Peyer's patch (tissue), 4 donors: ENCODE results near the gene MAPKAPK3. TPM values are rescaled to one million over a fixed set of nuclear protein-coding genes. Genes with fewer than 3 reads are reported as not detected.
A peak's percentile ranks its signal among the peaks of the same experiment; 100 is the strongest.

ENCODE experiments used
- DNase-seq, 3 donors: peaks; one replicate each; pipeline ENCODE4 v3.0.0-alpha.2; 2017 to 2019
- H3K27ac ChIP-seq, 4 donors: fragments of 200-600 bp; sonication (generic); one replicate each; pipeline ENCODE4 v1.5.1; 2016 to 2019
- H3K27me3 ChIP-seq, 2 donors: fragments of 200-600 bp; sonication (generic); one replicate each; pipeline ENCODE4 v1.5.1; 2019
- H3K36me3 ChIP-seq, 3 donors: fragments of 200-600 bp; sonication (generic); one replicate each; pipeline ENCODE4 v1.5.1; 2016 to 2019
- H3K4me1 ChIP-seq, 4 donors: fragments of 200-600 bp; sonication (generic); one replicate each; pipeline ENCODE4 v1.5.1; 2016 to 2019
- H3K4me3 ChIP-seq, 4 donors: fragments of 200-600 bp; sonication (generic); 1 replicate in 3 of 4; 2 replicates in 1 of 4; pipeline ENCODE4 v1.5.1; 2016 to 2019; ENCODE audit warnings: mild to moderate bottlenecking in 1 of 4
- H3K9me3 ChIP-seq, 4 donors: fragments of 200-600 bp; sonication (generic); one replicate each; pipeline ENCODE4 v1.5.1; 2016 to 2019; ENCODE audit warnings: mild to moderate bottlenecking in 1 of 4
- CTCF ChIP-seq, 6 experiments: fragments of 450-650 bp in 4 of 6; fragments of 200-600 bp in 2 of 6; sonication (generic) in 1 of 6; IDR thresholded peaks; one replicate each; pipeline ENCODE4 v1.5.1; 2017 to 2019; ENCODE audit warnings: antibody characterized with exemption in 6 of 6, mild to moderate bottlenecking in 3 of 6, moderate library complexity in 1 of 6
- POLR2A ChIP-seq, 2 donors: fragments of 450-650 bp; IDR thresholded peaks; one replicate each; pipeline ENCODE4 v1.5.1; 2017; ENCODE audit warnings: antibody characterized with exemption in 2 of 2, mild to moderate bottlenecking in 2 of 2, moderate library complexity in 2 of 2
- total RNA-seq, 4 donors: library from RNA; depleted of rRNA; stranded (reverse); fragments of >200 nt; gene quantifications; one replicate each; pipeline ENCODE4 v1.1.0, GENCODE V29; 2016

MAPKAPK3 gene
- total RNA-seq, 4 donors from 2014 or later: 25.6 to 44.0 (median 30.0) TPM

- Histone ChIP-seq H3K9me3 (no peaks in the 10 kb centered on the region), H3K27ac (peak overlapping the region in 1 of 4 donors; percentile 54), H3K27me3 (no peaks in the 10 kb centered on the region), H3K36me3 (no peaks in the 10 kb centered on the region), H3K4me3 (no peak overlapping the region), H3K4me1 (peaks cover 0 to 30% (median 14%) of the 10 kb centered on the region in 4 donors)
- no peak for DNase-seq
- TF ChIP-seq POLR2A (IDR thresholded peaks at IDR 0.05): no peak
- no peak for TF ChIP-seq CTCF (IDR thresholded peaks at IDR 0.05)
These were observed 45.5 kb upstream of the MAPKAPK3 start for GRCh38 chr3:50571486-50571885.

GRCh38 chr3:50572158-50572557 lies 44.8 kb upstream of the MAPKAPK3 start:
- Histone ChIP-seq H3K4me3 (no peak overlapping the region), H3K9me3 (no peaks in the 10 kb centered on the region), H3K27me3 (no peaks in the 10 kb centered on the region), H3K36me3 (peaks cover 0 to under 1% (median 0%) of the 10 kb centered on the region in 3 donors), H3K27ac (peak overlapping the region; percentile 10 to 54 (median 29)), H3K4me1 (peaks cover 0 to 27% (median 11%) of the 10 kb centered on the region in 4 donors)
- peak; percentile 65 to 89 (median 84) for DNase-seq
- TF ChIP-seq POLR2A (IDR thresholded peaks at IDR 0.05) (peak in 1 of 2 donors; percentile 17), CTCF (IDR thresholded peaks at IDR 0.05) (peak; percentile 72 to 97 (median 94))

- peak overlapping the region; percentile 10 to 54 (median 27) for H3K27ac ChIP-seq
These were observed 44.1 kb upstream of the MAPKAPK3 start for GRCh38 chr3:50572801-50573371.

GRCh38 chr3:50573566-50574443 lies 43.1 kb upstream of the MAPKAPK3 start:
- peak overlapping the region in 3 of 4 donors; percentile 21 to 51 (median 24) for H3K27ac ChIP-seq
- DNase-seq: peak in 1 of 3 donors; percentile 57
- H3K36me3 ChIP-seq: peaks cover 0 to 11% (median 0%) of the 10 kb centered on the region in 3 donors
- no peak overlapping the region for H3K4me3 ChIP-seq
- no peaks in the 10 kb centered on the region for H3K27me3 ChIP-seq
- H3K4me1 ChIP-seq: peaks cover 0 to 18% (median 5%) of the 10 kb centered on the region in 4 donors
- TF ChIP-seq POLR2A (IDR thresholded peaks at IDR 0.05) (no peak), CTCF (IDR thresholded peaks at IDR 0.05) (no peak)
- no peaks in the 10 kb centered on the region for H3K9me3 ChIP-seq

More at GRCh38 chr3:50572801-50573371, 44.1 kb upstream of the MAPKAPK3 start:
- Histone ChIP-seq H3K27me3 (no peaks in the 10 kb centered on the region), H3K36me3 (peaks cover 0 to 7% (median 0%) of the 10 kb centered on the region in 3 donors), H3K4me3 (no peak overlapping the region), H3K9me3 (no peaks in the 10 kb centered on the region), H3K4me1 (peaks cover 0 to 22% (median 9%) of the 10 kb centered on the region in 4 donors)
- DNase-seq: no peak
- TF ChIP-seq CTCF (IDR thresholded peaks at IDR 0.05): no peak
- TF ChIP-seq POLR2A (IDR thresholded peaks at IDR 0.05): no peak

- no peak overlapping the region for H3K4me3 ChIP-seq
- no peak for TF ChIP-seq CTCF (IDR thresholded peaks at IDR 0.05)
- no peak for TF ChIP-seq POLR2A (IDR thresholded peaks at IDR 0.05)
- no peaks in the 10 kb centered on the region for H3K9me3 ChIP-seq
- no peaks in the 10 kb centered on the region for H3K27me3 ChIP-seq
- peak overlapping the region; percentile 12 to 51 (median 22) for H3K27ac ChIP-seq
- H3K36me3 ChIP-seq: peaks cover 0 to 11% (median 0%) of the 10 kb centered on the region in 3 donors
- H3K4me1 ChIP-seq: peaks cover 0 to 18% (median 4%) of the 10 kb centered on the region in 4 donors
- DNase-seq: no peak
These were observed 42.5 kb upstream of the MAPKAPK3 start for GRCh38 chr3:50574444-50574831.
